A549 treated with DMSO at 1 μM for 4 hours (cell line): ENCODE measurements around the gene ANK3. TPM values are rescaled to one million over a fixed set of nuclear protein-coding genes. Genes with fewer than 3 reads are reported as not detected.

ENCODE experiments used
- total RNA-seq: library from RNA; stranded (reverse); fragments of 200-300 nt; extraction: Qiagen RNA extraction; gene quantifications from 5 replicates; pipeline ENCODE4 v1.2.3, GENCODE V29; 2022; ENCODE audit warnings: low read depth

The ANK3 gene
- total RNA-seq: 0.59 to 1.00 TPM (median 0.78 TPM) in 5 replicates

DNA sequence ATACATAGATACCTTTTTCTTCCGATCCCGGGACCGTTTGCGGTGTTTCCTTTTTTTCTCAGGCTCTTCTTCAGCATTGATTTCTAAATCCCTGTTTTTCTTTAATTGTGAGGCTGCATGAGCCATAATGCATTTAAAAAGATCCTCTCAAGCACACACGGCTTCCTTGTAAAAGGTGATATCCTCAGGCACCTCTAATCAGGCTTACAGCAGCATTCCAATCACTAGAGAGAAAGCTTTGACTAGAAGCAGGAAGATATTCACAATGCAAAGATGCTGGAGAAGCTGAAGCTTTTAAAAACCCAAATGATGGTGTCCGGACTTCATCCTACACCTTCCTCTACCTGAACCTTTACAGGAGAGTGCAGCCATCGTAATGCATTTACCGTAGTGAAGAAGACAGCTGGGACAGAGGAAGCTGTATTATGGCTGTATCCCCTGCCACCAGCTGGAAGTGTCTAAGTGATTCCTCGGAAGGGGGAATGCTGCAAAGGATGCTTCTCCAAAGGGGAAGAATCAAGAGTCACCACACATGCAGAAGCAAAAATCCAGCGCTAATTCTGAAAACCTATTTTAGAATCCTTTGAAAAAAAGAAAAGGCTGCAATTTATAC lies at the start of gene ANK3:
Gene ANK3 (minus strand): TSS at position 463 of the 613 bp plus-strand sequence. CDS start 337 bp downstream, at position 126.

